Measurements from ENCODE around the gene PTHLH.

DNA sequence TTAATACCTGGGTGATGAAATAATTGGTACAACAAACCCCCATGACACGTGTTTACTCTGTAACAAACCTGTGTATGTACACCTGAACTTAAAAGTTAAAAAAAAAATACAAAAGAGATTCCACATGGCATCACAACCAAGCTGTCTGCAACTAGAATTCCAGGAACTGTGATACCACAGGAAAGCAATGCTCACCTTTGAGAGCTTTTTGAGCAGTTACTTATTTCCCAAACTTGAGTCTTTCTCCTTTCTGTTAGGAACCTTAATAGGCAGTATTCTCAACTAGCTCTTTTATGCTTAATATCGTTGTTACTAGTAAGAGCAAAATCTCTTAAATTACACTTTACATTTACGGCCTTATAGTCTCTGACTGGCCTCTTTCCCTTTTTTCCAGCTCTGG, 15.2 kb downstream of the PTHLH start:
- TF ChIP-seq POLR2A (IDR thresholded peaks at IDR 0.05) (no peak), POLR2AphosphoS5 (IDR thresholded peaks at IDR 0.05) (no peak)
- TF ChIP-seq, protein P1, sequence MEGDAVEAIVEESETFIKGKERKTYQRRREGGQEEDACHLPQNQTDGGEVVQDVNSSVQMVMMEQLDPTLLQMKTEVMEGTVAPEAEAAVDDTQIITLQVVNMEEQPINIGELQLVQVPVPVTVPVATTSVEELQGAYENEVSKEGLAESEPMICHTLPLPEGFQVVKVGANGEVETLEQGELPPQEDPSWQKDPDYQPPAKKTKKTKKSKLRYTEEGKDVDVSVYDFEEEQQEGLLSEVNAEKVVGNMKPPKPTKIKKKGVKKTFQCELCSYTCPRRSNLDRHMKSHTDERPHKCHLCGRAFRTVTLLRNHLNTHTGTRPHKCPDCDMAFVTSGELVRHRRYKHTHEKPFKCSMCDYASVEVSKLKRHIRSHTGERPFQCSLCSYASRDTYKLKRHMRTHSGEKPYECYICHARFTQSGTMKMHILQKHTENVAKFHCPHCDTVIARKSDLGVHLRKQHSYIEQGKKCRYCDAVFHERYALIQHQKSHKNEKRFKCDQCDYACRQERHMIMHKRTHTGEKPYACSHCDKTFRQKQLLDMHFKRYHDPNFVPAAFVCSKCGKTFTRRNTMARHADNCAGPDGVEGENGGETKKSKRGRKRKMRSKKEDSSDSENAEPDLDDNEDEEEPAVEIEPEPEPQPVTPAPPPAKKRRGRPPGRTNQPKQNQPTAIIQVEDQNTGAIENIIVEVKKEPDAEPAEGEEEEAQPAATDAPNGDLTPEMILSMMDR (IDR thresholded peaks at IDR 0.05) = no peak

Measured in sigmoid colon (tissue), 4 donors.